GM15510 (cell line): ENCODE results near the gene RMND5B.

Experiments used
- POLR2A ChIP-seq: IDR thresholded peaks from 3 replicates; pipeline ENCODE4 v1.6.1; 2011; ENCODE audit warnings: borderline replicate concordance; ENCODE audit not compliant: insufficient read length; ENCODE audit errors: extremely low read depth

The RMND5B gene

GRCh38 chr5:178145965-178146820, 15.4 kb downstream of the RMND5B start:
- TF ChIP-seq POLR2A, result no peak

GRCh38 chr5:178147406-178147805, 16.6 kb downstream of the RMND5B start:
- TF ChIP-seq POLR2A, result no peak

GRCh38 chr5:178149199-178149932, 18.6 kb downstream of the RMND5B start:
- no peak for TF ChIP-seq POLR2A

- peak; percentile 22 for TF ChIP-seq POLR2A
Observed at GRCh38 chr5:178150977-178151734, 20.3 kb downstream of the RMND5B start.

- TF ChIP-seq POLR2A, result no peak
Observed at GRCh38 chr5:178152491-178153444, 22.0 kb downstream of the RMND5B start.

- TF ChIP-seq POLR2A, result peak; percentile 58
Observed at GRCh38 chr5:178153530-178154340, 22.9 kb downstream of the RMND5B start, which contains the start of gene NHP2. TSS of gene NHP2 (minus strand) at chr5:178153885. CDS start at chr5:178153817, 68 bp downstream.

GRCh38 chr5:178155065-178155464, 24.3 kb downstream of the RMND5B start:
- no peak for TF ChIP-seq POLR2A

- no peak for TF ChIP-seq POLR2A
Observed at GRCh38 chr5:178160176-178160575, 29.4 kb downstream of the RMND5B start.

GRCh38 chr5:178162481-178162880, 31.7 kb downstream of the RMND5B start:
- TF ChIP-seq POLR2A, result no peak

- no peak for TF ChIP-seq POLR2A
Observed at GRCh38 chr5:178163772-178164735, 33.2 kb downstream of the RMND5B start.

- no peak for TF ChIP-seq POLR2A
Observed at GRCh38 chr5:178165581-178165980, 34.8 kb downstream of the RMND5B start.

GRCh38 chr5:178170455-178170854, 39.6 kb downstream of the RMND5B start:
- TF ChIP-seq POLR2A, result no peak
